GM12892 (cell line): ENCODE results near the gene B4GALT3.

Source experiments
- POLR2A ChIP-seq: IDR thresholded peaks from 2 replicates; pipeline ENCODE4 v1.6.1; 2011; ENCODE audit warnings: low read depth, low read length, control low read depth
- POLR2AphosphoS5 ChIP-seq: IDR thresholded peaks from 2 replicates; pipeline ENCODE4 v1.6.1; 2011; ENCODE audit warnings: low read depth, low read length, control low read depth

DNA sequence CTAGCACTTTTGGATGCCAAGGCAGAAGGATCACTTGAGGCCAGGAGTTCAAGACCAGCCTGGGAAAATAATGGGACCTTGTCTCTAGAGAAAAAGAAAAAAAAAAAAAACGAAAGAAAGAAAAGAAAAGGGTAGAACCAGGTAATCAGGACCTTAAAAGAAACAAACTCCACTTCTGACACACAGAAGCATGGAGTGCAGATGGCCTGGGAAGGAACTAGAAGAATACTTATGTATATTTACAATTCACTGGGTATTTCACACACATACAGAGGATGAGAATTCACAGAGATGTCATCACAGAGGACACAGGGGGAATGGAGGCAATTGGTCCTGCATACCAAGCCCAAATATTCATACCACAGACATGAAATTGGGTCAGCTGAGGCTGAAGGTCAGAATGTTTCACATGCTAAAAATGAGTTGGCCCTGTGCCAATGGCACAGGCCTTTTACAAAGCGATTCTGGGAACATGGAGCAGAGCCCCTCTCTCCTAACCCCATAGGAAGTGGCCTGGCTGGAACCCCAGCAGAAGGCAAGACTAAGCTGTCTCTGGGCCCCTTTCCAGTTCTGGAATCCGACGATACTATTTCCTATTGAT, 4.4 kb downstream of the B4GALT3 start:
- TF ChIP-seq POLR2A (no peak), POLR2AphosphoS5 (no peak)
